Activated naive CD4-positive, alpha-beta T cell treated with anti-CD3 and anti-CD28 coated beads for 36 hours (primary cell): Measurements from ENCODE around the gene CHMP1A. TPM values are rescaled to one million over a fixed set of nuclear protein-coding genes. Genes with fewer than 3 reads are reported as not detected.
A peak's percentile ranks its signal among the peaks of the same experiment; 100 is the strongest.
"Not testable (repeated sequence)": the region's sequence is repeated elsewhere in the genome, so short reads cannot be mapped to it uniquely, and the experiment has no call there.

Source experiments
- CTCF ChIA-PET: fragments of 350-600 bp; sonication (Branson Sonifier 250); formaldehyde crosslinking; loops from one replicate; lab custom pipeline; 2021; ENCODE audit warnings: antibody characterized with exemption; lab: Charles Lee
- DNase-seq: peaks from one replicate; pipeline ENCODE4 v3.0.0-alpha.2; 2020
- H3K27ac Mint-ChIP-seq: one replicate; pipeline ENCODE4 v1.8.0; 2021; ENCODE audit warnings: mild to moderate bottlenecking, mixed read lengths
- H3K27me3 Mint-ChIP-seq: one replicate; pipeline ENCODE4 v1.8.0; 2021; ENCODE audit warnings: low read depth, mixed read lengths
- H3K36me3 Mint-ChIP-seq: one replicate; pipeline ENCODE4 v1.8.0; 2021; ENCODE audit warnings: low read depth, mixed read lengths
- H3K4me1 Mint-ChIP-seq: one replicate; pipeline ENCODE4 v1.8.0; 2021; ENCODE audit warnings: low read depth, mixed read lengths
- H3K4me3 Mint-ChIP-seq: one replicate; pipeline ENCODE4 v1.8.0; 2021; ENCODE audit warnings: mild to moderate bottlenecking, moderate library complexity, mixed read lengths
- H3K9me3 Mint-ChIP-seq: one replicate; pipeline ENCODE4 v1.8.0; 2021; ENCODE audit warnings: mixed read lengths
- intact Hi-C: fragments of 100-400 bp; cut with micrococcal nuclease; formaldehyde crosslinking; loops from one replicate; pipeline ENCODE4 v1.15.1; 2023
- total RNA-seq, 2 experiments: library from RNA; stranded (reverse); gene quantifications; one replicate each; pipeline ENCODE4 v1.2.3, GENCODE V29; 2021

The CHMP1A gene
- total RNA-seq, 2 experiments from 2014 or later = 46.8 to 48.4 TPM

GRCh38 chr16:89670496-89671431 is 13.3 kb upstream of the CHMP1A start:
- Mint-ChIP-seq H3K27ac (peak overlapping the region; percentile 7), H3K36me3 (no peaks in the 10 kb centered on the region), H3K4me3 (no peak overlapping the region), H3K9me3 (no peaks in the 10 kb centered on the region), H3K27me3 (no peaks in the 10 kb centered on the region), H3K4me1 (peaks cover 23% of the 10 kb centered on the region)
- DNase-seq = no peak
- intact Hi-C loops = no loop called here
- CTCF ChIA-PET = interaction anchor here (0.6 to 1.6 kb wide), 4 partner anchors 10 to 70 kb away, joined by 3 to 4 read pairs (median 3); no protein-coding TSS in a partner anchor

- H3K36me3 Mint-ChIP-seq = no peaks in the 10 kb centered on the region
- CTCF ChIA-PET = interaction anchor here (1.6 kb wide), 1 partner anchor 31 kb away, joined by 4 read pairs; no protein-coding TSS in a partner anchor
- H3K27me3 Mint-ChIP-seq = no peaks in the 10 kb centered on the region
- no peak overlapping the region for H3K4me3 Mint-ChIP-seq
- intact Hi-C loops = no loop called here
- H3K9me3 Mint-ChIP-seq = no peaks in the 10 kb centered on the region
- no peak for DNase-seq
- no peak overlapping the region for H3K27ac Mint-ChIP-seq
- H3K4me1 Mint-ChIP-seq = peaks cover 23% of the 10 kb centered on the region
Measured at GRCh38 chr16:89669755-89670154, 12.2 kb upstream of the CHMP1A start.

GRCh38 chr16:89668790-89669158 is 11.3 kb upstream of the CHMP1A start:
- DNase-seq = no peak
- Mint-ChIP-seq H3K9me3 (no peaks in the 10 kb centered on the region), H3K27me3 (no peaks in the 10 kb centered on the region), H3K36me3 (peaks cover 4% of the 10 kb centered on the region), H3K4me3 (no peak overlapping the region), H3K27ac (no peak overlapping the region), H3K4me1 (peaks cover 23% of the 10 kb centered on the region)
- CTCF ChIA-PET = interaction anchor here (0.7 to 1.4 kb wide), 3 partner anchors 30 to 95 kb away, joined by 3 to 6 read pairs (median 3); no protein-coding TSS in a partner anchor
- intact Hi-C loops = no loop called here

GRCh38 chr16:89667633-89668032 is 10.1 kb upstream of the CHMP1A start:
- no peak overlapping the region for H3K4me3 Mint-ChIP-seq
- H3K27me3 Mint-ChIP-seq = no peaks in the 10 kb centered on the region
- intact Hi-C loops = loop anchor here (1.0 kb wide), 1 partner anchor 93 kb away; no protein-coding TSS in a partner anchor
- DNase-seq = no peak
- peaks cover 23% of the 10 kb centered on the region for H3K4me1 Mint-ChIP-seq
- H3K36me3 Mint-ChIP-seq = peaks cover 11% of the 10 kb centered on the region
- no peaks in the 10 kb centered on the region for H3K9me3 Mint-ChIP-seq
- H3K27ac Mint-ChIP-seq = no peak overlapping the region
- CTCF ChIA-PET = interaction anchor here (0.9 kb wide), 1 partner anchor 92 kb away, joined by 3 read pairs; the partner anchor contains the start of gene CPNE7

- H3K4me3 Mint-ChIP-seq, H3K27me3 Mint-ChIP-seq, CTCF ChIA-PET, H3K27ac Mint-ChIP-seq, H3K9me3 Mint-ChIP-seq, DNase-seq: not testable (repeated sequence)
- intact Hi-C loops = loop anchor here (1.0 kb wide), 1 partner anchor 93 kb away; no protein-coding TSS in a partner anchor
- H3K4me1 Mint-ChIP-seq = peaks cover 23% of the 10 kb centered on the region
- H3K36me3 Mint-ChIP-seq = peaks cover 15% of the 10 kb centered on the region
Measured at GRCh38 chr16:89667000-89667399, 9.5 kb upstream of the CHMP1A start.

- peaks cover 10% of the 10 kb centered on the region for H3K4me1 Mint-ChIP-seq
- DNase-seq, H3K4me3 Mint-ChIP-seq, H3K27me3 Mint-ChIP-seq, H3K27ac Mint-ChIP-seq, H3K9me3 Mint-ChIP-seq, intact Hi-C loops: not testable (repeated sequence)
- CTCF ChIA-PET = interaction anchor here (0.6 kb wide), 1 partner anchor 18 kb away, joined by 5 read pairs; no protein-coding TSS in a partner anchor
- H3K36me3 Mint-ChIP-seq = peaks cover 33% of the 10 kb centered on the region
Measured at GRCh38 chr16:89664238-89664637, 6.7 kb upstream of the CHMP1A start.

- CTCF ChIA-PET = no interaction called here
- H3K36me3 Mint-ChIP-seq = peaks cover 39% of the 10 kb centered on the region
- intact Hi-C loops = no loop called here
Measured at GRCh38 chr16:89661215-89661614, 3.7 kb upstream of the CHMP1A start.

GRCh38 chr16:89660146-89660545 is 2.6 kb upstream of the CHMP1A start:
- Mint-ChIP-seq H3K9me3 (no peaks in the 10 kb centered on the region), H3K4me3 (no peak overlapping the region), H3K27ac (no peak overlapping the region), H3K36me3 (peaks cover 39% of the 10 kb centered on the region), H3K4me1 (peaks cover 24% of the 10 kb centered on the region), H3K27me3 (no peaks in the 10 kb centered on the region)
- DNase-seq = no peak
- CTCF ChIA-PET = no interaction called here
- intact Hi-C loops = no loop called here

More at GRCh38 chr16:89661215-89661614, 3.7 kb upstream of the CHMP1A start:
- peaks cover 15% of the 10 kb centered on the region for H3K4me1 Mint-ChIP-seq
- no peak overlapping the region for H3K27ac Mint-ChIP-seq
- H3K9me3 Mint-ChIP-seq = no peaks in the 10 kb centered on the region
- no peaks in the 10 kb centered on the region for H3K27me3 Mint-ChIP-seq
- H3K4me3 Mint-ChIP-seq = no peak overlapping the region
- DNase-seq = no peak

- Mint-ChIP-seq H3K4me3 (peak overlapping the region; percentile 91), H3K36me3 (peaks cover 33% of the 10 kb centered on the region), H3K4me1 (peaks cover 32% of the 10 kb centered on the region), H3K9me3 (no peaks in the 10 kb centered on the region), H3K27me3 (no peaks in the 10 kb centered on the region), H3K27ac (peak overlapping the region; percentile 77)
- intact Hi-C loops = loop anchor here (2.0 to 10.0 kb wide), 2 partner anchors 28 to 414 kb away; partner anchors contain the start of gene CDK10
- CTCF ChIA-PET = interaction anchor here (0.6 kb wide), 1 partner anchor 41 kb away, joined by 4 read pairs; no protein-coding TSS in a partner anchor
- no peak for DNase-seq
Measured at GRCh38 chr16:89658221-89658879, 842 bp upstream of the CHMP1A start.

GRCh38 chr16:89656435-89657121 is 930 bp downstream of the CHMP1A start:
- CTCF ChIA-PET = no interaction called here
- Mint-ChIP-seq H3K27ac (peak overlapping the region; percentile 61), H3K27me3 (no peaks in the 10 kb centered on the region), H3K36me3 (peaks cover 19% of the 10 kb centered on the region), H3K9me3 (no peaks in the 10 kb centered on the region), H3K4me1 (peaks cover 32% of the 10 kb centered on the region), H3K4me3 (peak overlapping the region; percentile 91)
- intact Hi-C loops = loop anchor here (1.0 to 10.0 kb wide), 2 partner anchors 46 to 412 kb away; no protein-coding TSS in a partner anchor
- DNase-seq = no peak

GRCh38 chr16:89655062-89655643 is 2.4 kb downstream of the CHMP1A start:
- Mint-ChIP-seq H3K27me3 (no peaks in the 10 kb centered on the region), H3K9me3 (no peaks in the 10 kb centered on the region), H3K27ac (peak overlapping the region; percentile 41), H3K4me3 (peak overlapping the region; percentile 91), H3K4me1 (peaks cover 32% of the 10 kb centered on the region), H3K36me3 (peaks cover 9% of the 10 kb centered on the region)
- DNase-seq = no peak
- CTCF ChIA-PET = interaction anchor here (1.0 kb wide), 1 partner anchor 45 kb away, joined by 4 read pairs; no protein-coding TSS in a partner anchor
- intact Hi-C loops = loop anchor here (10.0 kb wide), 1 partner anchor 410 kb away; no protein-coding TSS in a partner anchor
